Aorta (tissue), 5 donors: ENCODE data around the gene PTK7. TPM values are rescaled to one million over a fixed set of nuclear protein-coding genes. Genes with fewer than 3 reads are reported as not detected.

Experiments
- ATAC-seq: fragments of 200-7000 bp; cut with Tn5 transposase; one replicate; pipeline ENCODE4 v1.9.1; 2022; ENCODE audit warnings: moderate library complexity; ENCODE audit not compliant: low FRiP score
- DNase-seq, 2 donors: peaks; one replicate each; pipeline ENCODE4 v3.0.0-alpha.2; 2020
- H3K27ac ChIP-seq, 2 donors: one replicate each; pipeline ENCODE4 v1.5.1; 2013; ENCODE audit warnings: low read length in 2 of 2, mild to moderate bottlenecking in 2 of 2, moderate library complexity in 2 of 2, control low read depth in 1 of 2, inconsistent platforms in 1 of 2, low read depth in 1 of 2
- H3K27me3 ChIP-seq, 2 donors: one replicate each; pipeline ENCODE4 v1.6.1; 2013; ENCODE audit warnings: control low read depth in 1 of 2, low read length in 1 of 2, mild to moderate bottlenecking in 1 of 2, moderate library complexity in 1 of 2; ENCODE audit not compliant: insufficient read depth in 2 of 2, control insufficient read depth in 1 of 2
- H3K36me3 ChIP-seq, 2 donors: one replicate each; pipeline ENCODE4 v1.6.1; 2013; ENCODE audit warnings: control low read depth in 1 of 2, low read length in 1 of 2, mild to moderate bottlenecking in 1 of 2; ENCODE audit not compliant: insufficient read depth in 2 of 2, control insufficient read depth in 1 of 2
- H3K4me1 ChIP-seq, 2 donors: one replicate each; pipeline ENCODE4 v1.6.1; 2013; ENCODE audit warnings: low read length in 2 of 2, control low read depth in 1 of 2, mild to moderate bottlenecking in 1 of 2, moderate library complexity in 1 of 2; ENCODE audit not compliant: insufficient read depth in 2 of 2, control insufficient read depth in 1 of 2
- H3K4me3 ChIP-seq, 2 donors: one replicate each; pipeline ENCODE4 v1.5.1; 2013; ENCODE audit warnings: low read length in 2 of 2, control low read depth in 1 of 2, mild to moderate bottlenecking in 1 of 2
- H3K9me3 ChIP-seq: one replicate; pipeline ENCODE4 v1.6.1; 2013; ENCODE audit warnings: mild to moderate bottlenecking, low read length; ENCODE audit not compliant: control insufficient read depth
- WGBS, 2 donors: extraction: QIAGEN DNeasy Blood & Tissue Kit; methylation state at CpG; one replicate each; pipeline ENCODE4 v1.1.7; 2013; 5-methylcytosine and 5-hydroxymethylcytosine counted together
- intact Hi-C, 2 donors: fragments of 100-400 bp; cut with DNase I; formaldehyde crosslinking; loops; one replicate each; pipeline versions ENCODE4 v1.14.2 to v1.15.0; 2022
- polyA plus RNA-seq, 2 donors: library from polyadenylated mRNA; stranded (reverse); fragments of 200-250 nt; gene quantifications; one replicate each; pipeline ENCODE4 v1.2.3, GENCODE V29; 2013
- total RNA-seq, 2 donors: library from RNA; stranded (reverse); fragmentation: NEBNext Ultra II Directional; extraction: Animal tissue kit (Norgen Biotek cat#: 25700); gene quantifications; one replicate each; pipeline ENCODE4 v1.2.1, GENCODE V29; 2021
- donor health status: healthy with polysubstance abuse.
- donor health status: Bipolar disorder and iron deficiency.
- donor health status: DM: no; HTN: no; CAD: no.
- donor health status: DM: no; HTN: no; CAD: no.
- donor health status: DM: yes; HTN: yes; CAD: no.

Gene PTK7
- total and polyA plus RNA-seq, 4 donors = 0.13 to 9.6 (median 5.0) TPM

- 6 to 9% methylated on average over 11 of the region's 11 CpGs for whole genome bisulfite sequencing, 2 donors
- Histone ChIP-seq H3K27ac (peak overlapping the region; percentile 88 to 98), H3K36me3 (peaks cover 0 to 13% of the 10 kb centered on the region in 2 donors), H3K4me1 (no peaks in the 10 kb centered on the region), H3K4me3 (peak overlapping the region; percentile 7 to 76), H3K27me3 (no peaks in the 10 kb centered on the region), H3K9me3 (no peaks in the 10 kb centered on the region)
- peak in 1 of 2 donors; percentile 53 for DNase-seq
- no peak for ATAC-seq
- intact Hi-C loops = no loop called here
These were observed 97.6 kb downstream of the PTK7 start for GRCh38 chr6:43173591-43174262.

GRCh38 chr6:43174263-43175112 is 98.4 kb downstream of the PTK7 start:
- intact Hi-C loops = no loop called here
- H3K4me1 ChIP-seq = no peaks in the 10 kb centered on the region
- 0 to 1% methylated on average over 32 of the region's 32 CpGs for WGBS, 2 donors

GRCh38 chr6:43175676-43176422 is 99.7 kb downstream of the PTK7 start:
- Histone ChIP-seq H3K4me3 (no peak overlapping the region), H3K36me3 (peaks cover 0 to 20% of the 10 kb centered on the region in 2 donors), H3K27me3 (no peaks in the 10 kb centered on the region), H3K27ac (peak overlapping the region in 1 of 2 donors; percentile 4), H3K4me1 (no peaks in the 10 kb centered on the region), H3K9me3 (no peaks in the 10 kb centered on the region)
- no peak for ATAC-seq
- WGBS, 2 donors = 85 to 86% methylated on average over 11 of the region's 11 CpGs
- intact Hi-C loops = no loop called here
- DNase-seq = peak in 1 of 2 donors; percentile 68

More at GRCh38 chr6:43174263-43175112, 98.4 kb downstream of the PTK7 start:
- H3K36me3 ChIP-seq = peaks cover 0 to 19% of the 10 kb centered on the region in 2 donors
- DNase-seq (peak; percentile 97 to 99), ATAC-seq (peak; percentile 89)
- no peaks in the 10 kb centered on the region for H3K27me3 ChIP-seq
- peak overlapping the region; percentile 22 to 66 for H3K4me3 ChIP-seq
- peak overlapping the region; percentile 61 to 98 for H3K27ac ChIP-seq
- no peaks in the 10 kb centered on the region for H3K9me3 ChIP-seq

GRCh38 chr6:43176423-43176786 is 100.3 kb downstream of the PTK7 start:
- intact Hi-C loops = no loop called here
- Histone ChIP-seq H3K4me3 (no peak overlapping the region), H3K27ac (no peak overlapping the region), H3K4me1 (no peaks in the 10 kb centered on the region), H3K27me3 (no peaks in the 10 kb centered on the region), H3K36me3 (peaks cover 0 to 20% of the 10 kb centered on the region in 2 donors), H3K9me3 (no peaks in the 10 kb centered on the region)
- ATAC-seq (no peak), DNase-seq (peak in 1 of 2 donors; percentile 71)
- 84 to 88% methylated on average over 6 of the region's 6 CpGs for WGBS, 2 donors

GRCh38 chr6:43178150-43178549 is 102.0 kb downstream of the PTK7 start:
- peak in 1 of 2 donors; percentile 66 for DNase-seq
- no peak for ATAC-seq
- Histone ChIP-seq H3K4me1 (no peaks in the 10 kb centered on the region), H3K27me3 (no peaks in the 10 kb centered on the region), H3K27ac (no peak overlapping the region), H3K9me3 (no peaks in the 10 kb centered on the region), H3K4me3 (no peak overlapping the region), H3K36me3 (peaks cover 0 to 20% of the 10 kb centered on the region in 2 donors)
- WGBS, 2 donors = 72% methylated on average over 12 of the region's 12 CpGs
- intact Hi-C loops = no loop called here

GRCh38 chr6:43178951-43179830 is 103.1 kb downstream of the PTK7 start:
- H3K36me3 ChIP-seq = peaks cover 0 to 20% of the 10 kb centered on the region in 2 donors
- DNase-seq (peak in 1 of 2 donors; percentile 65), ATAC-seq (no peak)
- intact Hi-C loops = no loop called here
- H3K27ac ChIP-seq = no peak overlapping the region
- H3K27me3 ChIP-seq = no peaks in the 10 kb centered on the region
- 81 to 83% methylated on average over 19 to 20 of the region's 20 CpGs for WGBS, 2 donors
- H3K4me3 ChIP-seq = no peak overlapping the region
- no peaks in the 10 kb centered on the region for H3K9me3 ChIP-seq
- H3K4me1 ChIP-seq = no peaks in the 10 kb centered on the region

- WGBS, 2 donors = 70 to 74% methylated on average over 7 of the region's 7 CpGs
- Histone ChIP-seq H3K27me3 (no peaks in the 10 kb centered on the region), H3K36me3 (peaks cover 0 to 20% of the 10 kb centered on the region in 2 donors), H3K4me1 (no peaks in the 10 kb centered on the region), H3K9me3 (no peaks in the 10 kb centered on the region), H3K4me3 (no peak overlapping the region), H3K27ac (no peak overlapping the region)
- intact Hi-C loops = no loop called here
- ATAC-seq = no peak
- DNase-seq = peak in 1 of 2 donors; percentile 49
These were observed 103.9 kb downstream of the PTK7 start for GRCh38 chr6:43180058-43180457.

- Histone ChIP-seq H3K27me3 (no peaks in the 10 kb centered on the region), H3K36me3 (peaks cover 0 to 15% of the 10 kb centered on the region in 2 donors), H3K4me3 (no peak overlapping the region), H3K4me1 (no peaks in the 10 kb centered on the region), H3K27ac (no peak overlapping the region), H3K9me3 (no peaks in the 10 kb centered on the region)
- intact Hi-C loops = no loop called here
- 53 to 63% methylated on average over 5 of the region's 5 CpGs for WGBS, 2 donors
- ATAC-seq (no peak), DNase-seq (peak in 1 of 2 donors; percentile 55)
These were observed 104.9 kb downstream of the PTK7 start for GRCh38 chr6:43180985-43181384.
